Prostate gland (tissue), 2 donors: Measurements from ENCODE around the gene RAD1. TPM values are rescaled to one million over a fixed set of nuclear protein-coding genes. Genes with fewer than 3 reads are reported as not detected.
A peak's percentile ranks its signal among the peaks of the same experiment; 100 is the strongest.

Experiments
- DNase-seq: peaks from one replicate; pipeline ENCODE4 v3.0.0-alpha.2; 2019; ENCODE audit warnings: low spot score
- H3K27ac ChIP-seq, 2 donors: fragments of 200-600 bp; sonication (generic); 2 replicates each; pipeline ENCODE4 v1.5.1; 2017 to 2019
- H3K27me3 ChIP-seq: fragments of 200-600 bp; sonication (generic); replicated peaks from 2 replicates; pipeline ENCODE4 v1.5.1; 2019; ENCODE audit not compliant: insufficient read depth
- H3K36me3 ChIP-seq, 2 donors: fragments of 200-600 bp; sonication (generic); 1 replicate in 1 of 2; 2 replicates in 1 of 2; pipeline versions ENCODE4 v1.5.1 to v1.8.1; 2017 to 2019
- H3K4me1 ChIP-seq: fragments of 200-600 bp; sonication (generic); replicated peaks from 2 replicates; pipeline ENCODE4 v1.5.1; 2019
- H3K4me3 ChIP-seq, 2 donors: fragments of 200-600 bp; sonication (generic); 2 replicates each; pipeline ENCODE4 v1.5.1; 2017 to 2019
- H3K9me3 ChIP-seq: fragments of 200-600 bp; sonication (generic); 2 replicates; pipeline ENCODE4 v1.5.1; 2017
- CTCF ChIP-seq, 4 experiments: fragments of 200-600 bp in 2 of 4; fragments of 450-650 bp in 2 of 4; sonication (generic) in 2 of 4; IDR thresholded peaks; 1 replicate in 3 of 4; 2 replicates in 1 of 4; pipeline ENCODE4 v1.5.1; 2016 to 2019; ENCODE audit warnings: antibody characterized with exemption in 4 of 4, mild to moderate bottlenecking in 2 of 4, moderate library complexity in 2 of 4
- POLR2A ChIP-seq: fragments of 450-650 bp; IDR thresholded peaks from one replicate; pipeline ENCODE4 v1.6.1; 2016; ENCODE audit warnings: antibody characterized with exemption, mild to moderate bottlenecking
- POLR2AphosphoS5 ChIP-seq: sonication (generic); formaldehyde crosslinking; IDR thresholded peaks from one replicate; pipeline ENCODE4 v1.6.1; 2017; ENCODE audit warnings: antibody characterized with exemption
- WGBS: methylation state at CpG from one replicate; pipeline ENCODE4 v1.1.5; 2018; 5-methylcytosine and 5-hydroxymethylcytosine counted together
- intact Hi-C: fragments of 100-400 bp; cut with DNase I; formaldehyde crosslinking; loops from one replicate; pipeline ENCODE4 v1.14.2; 2022
- total RNA-seq, 2 donors: library from RNA; depleted of rRNA; stranded (reverse); fragments of >200 nt; gene quantifications; one replicate each; pipeline ENCODE4 v1.1.0, GENCODE V29; 2016

Gene RAD1
- total RNA-seq, 2 donors from 2014 or later, result 18.4 to 28.1 TPM

GRCh38 chr5:34905564-34905963 lies 9.7 kb downstream of the RAD1 start:
- H3K4me3 ChIP-seq, result no peak overlapping the region
- DNase-seq, result no peak
- no peak overlapping the region for H3K27ac ChIP-seq
- no peaks in the 10 kb centered on the region for H3K4me1 ChIP-seq
- intact Hi-C loops, result no loop called here
- WGBS, result 80% methylated on average over 2 of the region's 2 CpGs
- no peaks in the 10 kb centered on the region for H3K27me3 ChIP-seq
- H3K9me3 ChIP-seq, result no peaks in the 10 kb centered on the region
- no peaks in the 10 kb centered on the region for H3K36me3 ChIP-seq
- TF ChIP-seq POLR2A (no peak), CTCF (IDR thresholded peaks at IDR 0.05) (peak in 1 of 4 experiments; percentile 16)

DNA sequence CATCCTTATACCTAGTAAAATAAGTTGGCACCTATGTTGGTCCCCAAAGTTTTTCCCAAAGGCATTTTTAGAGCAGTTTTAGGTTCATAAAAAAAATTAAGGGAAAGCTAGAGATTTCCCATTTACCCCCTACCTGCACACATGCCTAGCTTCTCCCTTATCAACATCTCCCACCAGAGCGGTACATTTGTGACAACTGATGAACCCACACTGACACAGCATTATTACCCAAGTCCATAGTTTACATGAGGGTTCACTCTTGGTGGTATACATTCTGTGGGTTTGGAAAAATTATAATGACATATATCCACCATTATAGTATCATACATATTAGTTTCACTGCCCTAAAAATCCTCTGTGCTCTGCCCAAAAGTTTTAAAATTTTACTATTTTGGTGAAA lies 12.0 kb downstream of the RAD1 start:
- intact Hi-C loops, result no loop called here
- H3K4me3 ChIP-seq, result no peak overlapping the region
- H3K4me1 ChIP-seq, result no peaks in the 10 kb centered on the region
- H3K36me3 ChIP-seq, result no peaks in the 10 kb centered on the region
- TF ChIP-seq CTCF (IDR thresholded peaks at IDR 0.05), result no peak
- no peak for TF ChIP-seq POLR2AphosphoS5
- TF ChIP-seq POLR2A, result no peak
- WGBS, result 94% methylated on average over 1 of the region's 1 CpG
- no peak for DNase-seq
- H3K9me3 ChIP-seq, result no peaks in the 10 kb centered on the region
- no peak overlapping the region for H3K27ac ChIP-seq
- H3K27me3 ChIP-seq, result no peaks in the 10 kb centered on the region

GRCh38 chr5:34900652-34901051 lies 14.7 kb downstream of the RAD1 start:
- Histone ChIP-seq H3K4me3 (no peak overlapping the region), H3K27me3 (no peaks in the 10 kb centered on the region), H3K9me3 (no peaks in the 10 kb centered on the region), H3K36me3 (no peaks in the 10 kb centered on the region), H3K4me1 (no peaks in the 10 kb centered on the region), H3K27ac (no peak overlapping the region)
- intact Hi-C loops, result no loop called here
- no peak for DNase-seq
- no peak for TF ChIP-seq POLR2A
- TF ChIP-seq CTCF (IDR thresholded peaks at IDR 0.05), result no peak
- no peak for TF ChIP-seq POLR2AphosphoS5
- WGBS, result 82% methylated on average over 6 of the region's 6 CpGs

DNA sequence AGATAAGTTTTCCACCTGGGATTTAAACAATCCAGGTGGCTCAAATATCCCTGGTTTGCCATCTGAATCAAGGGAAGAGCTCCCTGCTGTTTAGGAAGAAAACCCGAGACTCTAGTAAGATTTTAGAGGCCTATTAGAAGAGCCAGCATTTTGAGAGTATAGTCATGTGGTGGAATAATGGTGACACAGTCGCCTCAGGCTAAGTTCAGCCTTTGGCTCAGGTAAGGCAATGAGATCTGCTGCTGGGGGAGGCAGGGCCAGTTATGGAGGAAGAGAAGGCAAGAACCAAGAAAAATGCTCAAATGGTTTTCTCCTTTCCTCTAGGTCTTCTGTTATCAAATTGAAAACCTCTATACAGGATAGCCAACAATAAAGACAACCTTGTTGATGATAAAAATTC lies 16.2 kb downstream of the RAD1 start:
- Histone ChIP-seq H3K27me3 (no peaks in the 10 kb centered on the region), H3K4me1 (no peaks in the 10 kb centered on the region), H3K27ac (no peak overlapping the region), H3K9me3 (no peaks in the 10 kb centered on the region), H3K4me3 (no peak overlapping the region), H3K36me3 (no peaks in the 10 kb centered on the region)
- no peak for DNase-seq
- intact Hi-C loops, result loop anchor here (2.0 to 10.0 kb wide), 2 partner anchors 244 to 376 kb away; partner anchors contain the start of gene RAI14
- WGBS, result 85% methylated on average over 2 of the region's 2 CpGs
- TF ChIP-seq POLR2A, result no peak
- TF ChIP-seq CTCF (IDR thresholded peaks at IDR 0.05), result no peak
- TF ChIP-seq POLR2AphosphoS5, result no peak

GRCh38 chr5:34898258-34898895 lies 16.9 kb downstream of the RAD1 start:
- TF ChIP-seq POLR2A (no peak), POLR2AphosphoS5 (peak; percentile 24), CTCF (IDR thresholded peaks at IDR 0.05) (peak; percentile 77 to 92 (median 84))
- intact Hi-C loops, result loop anchor here (1.0 to 10.0 kb wide), 3 partner anchors 244 to 412 kb away; partner anchors contain the start of gene RAI14

More at GRCh38 chr5:34898258-34898895, 16.9 kb downstream of the RAD1 start:
- WGBS, result 0% methylated on average over 3 of the region's 3 CpGs
- no peaks in the 10 kb centered on the region for H3K36me3 ChIP-seq
- no peak overlapping the region for H3K27ac ChIP-seq
- H3K9me3 ChIP-seq, result no peaks in the 10 kb centered on the region
- no peaks in the 10 kb centered on the region for H3K4me1 ChIP-seq
- H3K4me3 ChIP-seq, result no peak overlapping the region
- no peaks in the 10 kb centered on the region for H3K27me3 ChIP-seq
- peak; percentile 71 for DNase-seq
